Lower leg skin (tissue), 3 donors: ENCODE data around the gene NUAK2.

Experiments used
- POLR2A ChIP-seq, 2 donors: fragments of 450-650 bp; IDR thresholded peaks; one replicate each; pipeline ENCODE4 v1.6.1; 2016 to 2017; ENCODE audit warnings: antibody characterized with exemption in 2 of 2, mild to moderate bottlenecking in 1 of 2, moderate library complexity in 1 of 2
- TF ChIP-seq, protein P1 (sequence below), 3 donors: fragments of 450-650 bp; IDR thresholded peaks; one replicate each; pipeline ENCODE4 v1.5.1; 2016; ENCODE audit warnings: antibody characterized with exemption in 3 of 3, mild to moderate bottlenecking in 3 of 3, moderate library complexity in 2 of 3

GRCh38 chr1:205351984-205352713 is 30.6 kb upstream of the NUAK2 start:
- TF ChIP-seq, protein P1, sequence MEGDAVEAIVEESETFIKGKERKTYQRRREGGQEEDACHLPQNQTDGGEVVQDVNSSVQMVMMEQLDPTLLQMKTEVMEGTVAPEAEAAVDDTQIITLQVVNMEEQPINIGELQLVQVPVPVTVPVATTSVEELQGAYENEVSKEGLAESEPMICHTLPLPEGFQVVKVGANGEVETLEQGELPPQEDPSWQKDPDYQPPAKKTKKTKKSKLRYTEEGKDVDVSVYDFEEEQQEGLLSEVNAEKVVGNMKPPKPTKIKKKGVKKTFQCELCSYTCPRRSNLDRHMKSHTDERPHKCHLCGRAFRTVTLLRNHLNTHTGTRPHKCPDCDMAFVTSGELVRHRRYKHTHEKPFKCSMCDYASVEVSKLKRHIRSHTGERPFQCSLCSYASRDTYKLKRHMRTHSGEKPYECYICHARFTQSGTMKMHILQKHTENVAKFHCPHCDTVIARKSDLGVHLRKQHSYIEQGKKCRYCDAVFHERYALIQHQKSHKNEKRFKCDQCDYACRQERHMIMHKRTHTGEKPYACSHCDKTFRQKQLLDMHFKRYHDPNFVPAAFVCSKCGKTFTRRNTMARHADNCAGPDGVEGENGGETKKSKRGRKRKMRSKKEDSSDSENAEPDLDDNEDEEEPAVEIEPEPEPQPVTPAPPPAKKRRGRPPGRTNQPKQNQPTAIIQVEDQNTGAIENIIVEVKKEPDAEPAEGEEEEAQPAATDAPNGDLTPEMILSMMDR (IDR thresholded peaks at IDR 0.05): no peak
- no peak for TF ChIP-seq POLR2A (IDR thresholded peaks at IDR 0.05)
